Stimulated activated CD8-positive, alpha-beta memory T cell treated with anti-CD3 and anti-CD28 coated beads, Interleukin-7, amount 100 ng/mL, for 24 hours (primary cell): ENCODE measurements around the gene NRGN.

Experiments
- DNase-seq: peaks from one replicate; pipeline ENCODE4 v3.0.0-alpha.2; 2020; ENCODE audit warnings: low read depth

Gene NRGN

DNA sequence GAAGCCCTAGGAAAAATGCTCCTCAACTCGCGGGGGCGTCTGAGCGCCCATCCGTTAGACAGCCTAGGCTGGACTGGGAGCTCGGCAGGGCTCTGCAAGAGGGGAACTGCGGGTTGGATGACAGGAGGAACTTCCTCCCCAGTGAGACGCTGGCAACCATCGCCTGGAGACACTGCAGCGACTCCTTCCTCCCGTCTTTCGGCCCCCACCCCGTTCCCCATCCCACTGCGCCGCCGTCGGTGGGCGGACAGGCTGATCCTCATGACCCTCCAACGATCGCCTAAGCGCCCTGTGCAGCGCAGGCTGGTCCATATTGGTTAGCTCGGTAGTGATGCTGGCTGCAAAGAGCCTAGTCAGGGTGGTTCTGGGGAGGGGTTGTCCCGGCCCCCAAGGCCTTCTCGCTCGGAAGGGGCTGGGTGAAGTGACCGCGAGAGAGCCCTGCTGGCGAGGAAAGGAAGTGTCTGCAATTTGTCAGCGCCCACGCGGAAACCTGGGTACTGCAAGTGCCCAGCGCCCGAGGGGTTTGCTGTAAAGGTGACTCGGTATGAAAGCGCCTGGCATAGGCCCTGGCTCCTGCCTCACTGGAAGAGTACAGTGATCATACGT, 638 bp downstream of the NRGN start:
- no peak for DNase-seq

DNA sequence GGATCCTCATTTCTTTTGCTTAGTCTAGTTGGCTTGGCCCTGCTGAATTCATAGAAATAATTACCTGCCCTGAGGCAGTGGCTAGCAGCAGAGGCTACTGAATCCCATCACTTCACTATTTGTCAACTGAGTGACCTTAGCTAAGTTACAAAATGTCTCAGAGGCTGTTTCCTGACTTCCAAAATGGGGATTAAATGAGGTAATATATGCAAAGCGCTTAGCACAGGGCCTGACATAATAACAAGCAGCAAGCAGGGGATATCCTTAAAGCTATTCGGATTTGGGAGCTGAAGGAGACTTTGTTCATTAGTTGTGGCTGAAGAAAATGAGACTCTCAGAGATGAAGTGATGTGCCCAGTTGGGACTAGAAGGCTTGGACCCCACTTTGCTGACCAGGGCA, 2.8 kb downstream of the NRGN start:
- no peak for DNase-seq

DNA sequence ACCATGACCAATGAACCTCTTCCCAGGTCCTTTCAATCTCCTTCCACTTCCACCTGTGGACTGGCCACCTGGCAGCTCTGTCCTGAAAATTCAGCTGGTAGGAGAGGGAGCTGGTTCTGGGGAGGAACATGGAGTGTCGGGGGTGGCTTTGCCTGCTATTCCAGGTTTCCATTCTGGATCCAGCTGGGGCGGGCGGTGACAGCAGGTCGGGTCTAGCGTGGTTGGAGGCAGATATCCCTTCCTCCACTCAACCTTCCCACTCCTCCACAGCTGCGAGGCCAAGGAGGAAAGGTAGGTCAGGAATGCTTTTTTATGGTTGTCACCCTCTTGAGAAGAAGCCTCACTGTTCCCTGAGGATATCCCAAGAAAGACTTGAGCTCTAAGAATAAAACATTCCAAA, 3.3 kb downstream of the NRGN start:
- DNase-seq = no peak

DNA sequence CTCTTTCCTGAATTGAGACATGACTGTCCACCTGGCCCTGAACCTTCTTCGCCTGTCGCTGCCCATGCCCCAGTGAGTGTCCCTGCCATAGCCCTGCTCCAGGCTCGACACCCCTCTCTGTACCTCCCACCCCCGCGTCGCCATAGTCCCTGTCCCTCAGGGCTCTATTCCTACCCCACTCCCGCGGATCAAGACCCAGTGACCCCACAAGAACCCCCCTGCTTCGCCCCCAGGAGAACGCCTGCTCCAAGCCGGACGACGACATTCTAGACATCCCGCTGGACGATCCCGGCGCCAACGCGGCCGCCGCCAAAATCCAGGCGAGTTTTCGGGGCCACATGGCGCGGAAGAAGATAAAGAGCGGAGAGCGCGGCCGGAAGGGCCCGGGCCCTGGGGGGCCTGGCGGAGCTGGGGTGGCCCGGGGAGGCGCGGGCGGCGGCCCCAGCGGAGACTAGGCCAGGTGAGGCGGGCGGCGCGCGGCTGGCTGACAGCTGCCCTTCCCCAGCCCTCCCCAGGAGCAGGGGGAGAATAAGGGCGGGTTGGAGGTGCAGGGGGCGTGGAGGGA, 5.6 kb downstream of the NRGN start:
- no peak for DNase-seq

DNA sequence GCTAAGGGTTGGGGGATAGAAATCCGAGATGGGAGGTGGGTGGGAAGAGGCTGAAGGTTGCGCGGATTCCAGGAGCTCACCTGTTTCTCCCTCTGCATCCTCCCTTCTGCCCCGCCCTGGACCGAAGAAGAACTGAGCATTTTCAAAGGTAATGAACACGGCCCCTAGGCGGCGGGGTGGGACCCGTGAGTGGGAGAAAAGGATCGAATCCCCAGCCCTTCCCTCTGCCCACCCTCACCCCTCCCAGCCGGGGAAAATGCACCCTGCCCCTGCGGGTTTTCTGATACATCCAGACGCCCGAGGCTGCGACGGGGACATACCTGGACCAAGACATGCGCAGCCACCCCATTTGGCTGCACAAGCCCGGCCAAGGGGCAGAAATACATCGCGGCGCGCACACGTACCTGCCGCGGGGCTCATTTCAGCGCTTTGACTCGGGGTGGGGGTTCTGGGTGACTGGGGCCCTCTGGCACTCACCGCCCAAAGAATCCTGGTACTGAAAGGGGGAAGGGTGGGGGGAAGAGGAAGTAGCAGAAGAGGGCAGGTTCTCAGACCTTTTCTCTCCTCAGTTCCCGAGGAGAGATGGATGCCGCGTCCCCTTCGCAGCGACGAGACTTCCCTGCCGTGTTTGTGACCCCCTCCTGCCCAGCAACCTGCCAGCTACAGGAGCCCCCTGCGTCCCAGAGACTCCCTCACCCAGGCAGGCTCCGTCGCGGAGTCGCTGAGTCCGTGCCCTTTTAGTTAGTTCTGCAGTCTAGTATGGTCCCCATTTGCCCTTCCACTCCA, 6.3 kb downstream of the NRGN start:
- no peak for DNase-seq

DNA sequence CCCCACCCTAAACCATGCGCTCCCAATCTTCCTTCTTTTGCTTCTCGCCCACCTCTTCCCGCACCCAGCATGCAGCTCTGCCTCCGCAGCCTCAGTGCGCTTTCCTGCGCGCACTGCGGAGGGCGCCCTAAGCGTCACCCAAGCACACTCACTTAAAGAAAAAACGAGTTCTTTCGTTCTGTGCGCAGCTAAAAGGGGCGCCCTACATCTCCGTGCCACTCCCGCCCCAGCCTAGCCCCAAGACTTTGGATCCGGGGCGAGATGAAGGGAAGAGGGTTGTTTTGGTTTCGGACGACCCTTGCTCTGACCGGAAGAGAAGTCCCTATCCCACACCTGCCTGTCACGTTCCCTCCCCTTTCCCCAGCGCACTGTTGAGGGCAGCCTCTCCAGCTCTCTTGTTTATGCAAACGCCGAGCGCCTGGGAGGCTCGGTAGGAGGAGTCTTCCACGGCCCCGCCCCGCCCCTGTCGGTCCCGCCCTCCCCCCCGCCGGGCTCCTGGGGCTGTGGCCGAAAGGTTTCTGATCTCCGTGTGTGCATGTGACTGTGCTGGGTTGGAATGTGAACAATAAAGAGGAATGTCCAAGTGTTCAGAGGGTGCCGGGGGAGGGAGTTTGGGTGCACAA, 7.0 kb downstream of the NRGN start:
- DNase-seq = peak; percentile 56

DNA sequence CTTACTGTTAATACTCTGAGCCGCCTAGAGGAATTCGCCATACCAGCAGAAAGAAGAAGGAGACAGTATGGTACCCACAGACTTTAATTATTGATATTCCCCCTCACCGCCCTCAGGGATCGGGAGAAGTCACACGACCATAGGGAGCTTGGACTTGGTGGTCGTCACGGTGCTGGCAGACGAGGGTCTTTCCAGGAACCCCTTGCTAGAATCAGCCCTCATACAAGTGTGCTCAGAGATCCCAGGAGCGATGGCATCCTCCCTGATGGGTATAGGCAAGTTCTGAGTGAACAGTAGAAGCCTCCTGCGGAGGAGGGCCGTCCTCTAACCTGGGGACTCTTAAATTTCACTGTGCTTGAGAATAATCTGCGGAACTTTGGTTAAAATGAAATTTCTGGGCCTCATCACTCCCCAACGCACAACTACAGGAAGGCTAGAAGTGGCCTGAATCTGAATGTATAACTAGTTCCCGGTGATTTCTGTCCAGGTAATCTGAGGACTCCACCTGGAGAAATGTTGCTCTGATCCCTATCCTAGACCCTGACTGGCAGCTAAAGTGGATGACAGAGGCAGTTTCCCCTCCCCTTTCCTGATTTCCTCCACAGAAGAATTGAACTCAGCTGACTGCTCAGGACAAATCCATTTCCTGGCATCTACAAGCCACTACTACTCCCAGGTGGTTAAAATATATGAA, 7.8 kb downstream of the NRGN start:
- no peak for DNase-seq

DNA sequence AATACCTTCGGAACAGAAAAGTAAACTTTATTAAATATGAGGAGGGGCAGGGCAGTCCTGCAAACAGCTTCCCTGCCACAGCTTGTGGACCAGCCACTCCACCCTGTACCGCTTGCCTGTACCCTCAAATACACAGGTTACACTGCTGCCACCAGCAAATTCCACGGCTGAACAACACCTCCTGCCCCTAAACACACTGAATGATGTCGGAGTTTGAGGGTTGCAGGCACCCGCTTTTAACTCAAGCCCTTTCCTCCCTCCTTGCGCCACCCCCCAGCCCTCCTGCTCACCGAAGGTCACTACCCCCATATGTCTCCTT, 8.3 kb downstream of the NRGN start:
- DNase-seq = no peak

DNA sequence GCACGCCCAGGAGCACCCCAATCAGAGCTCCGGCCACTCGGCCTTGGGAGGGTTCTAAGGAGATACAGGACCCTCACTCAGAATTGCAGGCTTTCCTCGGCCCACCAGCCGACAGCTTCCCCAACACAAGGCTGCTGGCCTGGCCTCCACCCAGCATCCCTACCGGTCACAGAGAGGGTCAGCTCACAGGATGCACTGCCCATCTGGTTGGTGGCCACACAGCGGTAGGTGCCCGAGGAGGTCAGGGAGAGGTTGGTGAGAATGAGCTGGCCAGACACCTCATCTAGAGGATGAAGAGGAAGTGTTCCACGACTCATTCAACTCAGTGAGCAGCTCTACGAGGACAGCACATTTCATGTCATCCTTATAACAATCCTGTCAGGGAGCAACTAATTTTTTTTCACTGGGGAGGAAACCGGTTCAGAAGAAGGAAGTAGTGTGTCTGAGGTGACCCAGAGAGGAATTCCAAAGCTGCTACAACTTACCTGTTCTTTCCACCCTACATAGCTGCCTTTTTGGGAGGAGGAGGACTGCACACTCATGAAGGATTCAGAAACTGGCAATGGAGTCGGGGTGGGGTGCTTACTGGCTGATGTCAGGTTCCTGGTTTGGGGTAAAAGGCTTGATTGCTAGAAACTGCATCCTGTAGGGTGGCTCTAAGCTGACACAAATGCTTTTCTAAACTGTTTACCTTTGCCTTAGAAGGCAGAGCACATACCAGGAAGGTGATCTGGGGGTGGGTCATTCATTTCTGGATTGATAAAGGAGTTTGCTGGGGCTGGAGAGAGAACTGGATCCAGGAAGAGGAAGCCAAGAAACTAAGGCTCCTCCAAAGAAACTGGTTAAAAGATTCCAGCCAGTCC, 9.0 kb downstream of the NRGN start:
- no peak for DNase-seq

DNA sequence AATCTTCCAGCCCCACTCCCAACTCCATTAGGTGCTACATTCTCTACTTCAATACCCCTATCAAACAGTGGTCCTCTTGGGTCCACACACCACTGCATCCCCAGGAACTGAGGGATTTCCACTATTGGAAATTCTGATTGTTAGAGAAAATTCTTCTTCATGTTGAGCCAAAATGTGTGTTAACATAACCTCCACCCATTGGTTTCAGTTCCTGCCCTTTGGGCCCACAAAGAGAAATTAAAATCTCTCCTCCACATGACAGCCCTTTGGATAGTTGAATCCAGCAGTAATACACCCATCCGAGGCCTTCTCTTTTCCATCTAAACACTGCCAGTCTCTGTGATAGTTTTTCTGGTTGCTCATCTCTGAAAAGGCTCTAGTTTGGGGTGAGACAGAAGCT, 10.2 kb downstream of the NRGN start:
- DNase-seq = no peak

DNA sequence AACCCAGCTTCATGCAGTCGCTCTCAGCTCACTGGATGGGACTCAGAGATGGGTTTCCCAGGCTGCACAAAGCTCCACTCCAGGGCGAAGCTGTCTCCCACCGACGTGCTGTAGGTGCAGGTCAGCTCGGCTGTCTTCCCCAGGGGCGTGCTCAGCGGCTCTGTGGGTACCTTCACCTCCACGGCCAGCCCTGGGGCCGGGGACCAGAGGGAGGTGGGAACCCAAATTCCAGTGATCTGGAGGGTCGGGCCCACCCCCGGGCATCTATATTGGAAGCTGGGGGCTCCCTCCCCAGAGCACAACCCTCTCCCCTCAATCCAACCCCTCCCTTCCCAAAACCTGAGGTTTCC, 11.6 kb downstream of the NRGN start:
- DNase-seq = no peak

DNA sequence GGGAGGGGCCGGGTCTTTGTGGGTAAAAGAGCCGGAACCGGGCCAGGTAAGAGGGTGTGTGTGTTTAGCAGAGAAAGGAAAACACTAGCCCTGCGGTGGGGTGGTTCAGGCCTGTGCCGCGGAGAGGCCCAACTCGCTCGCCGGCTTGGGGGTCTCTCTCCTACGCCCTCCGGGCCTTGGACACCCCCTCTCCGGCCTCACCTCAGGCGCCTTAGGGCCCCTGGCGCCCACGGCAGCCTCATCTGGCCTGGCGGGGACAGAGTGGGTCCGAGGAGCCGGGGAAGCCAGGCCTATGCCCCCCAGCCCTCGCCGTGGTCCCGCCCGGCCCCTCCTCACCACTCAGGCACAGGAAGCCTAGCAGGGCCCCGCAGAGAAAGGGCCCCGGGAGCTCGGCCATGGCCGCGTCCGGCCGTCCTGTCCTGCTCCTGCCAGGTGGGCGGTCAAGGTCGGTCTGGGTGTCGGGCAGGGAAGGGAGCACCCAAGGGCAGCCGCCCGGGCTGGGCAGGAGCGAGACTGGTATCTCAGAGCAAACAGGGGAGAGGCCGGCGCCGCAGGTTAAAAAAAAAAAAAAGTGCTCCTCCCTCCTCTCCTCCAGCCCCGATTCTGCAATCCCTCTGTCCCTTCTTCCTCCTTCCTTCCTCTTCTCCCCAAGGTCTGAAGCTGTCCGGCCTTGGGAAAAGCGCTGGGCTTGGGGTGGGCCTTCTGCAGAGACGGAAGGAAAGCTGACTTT, 12.2 kb downstream of the NRGN start, which contains the start of gene VSIG2:
VSIG2 (minus strand) TSS at position 515 of the 730 bp plus-strand sequence; CDS start at position 397, 118 bp downstream.
- no peak for DNase-seq

DNA sequence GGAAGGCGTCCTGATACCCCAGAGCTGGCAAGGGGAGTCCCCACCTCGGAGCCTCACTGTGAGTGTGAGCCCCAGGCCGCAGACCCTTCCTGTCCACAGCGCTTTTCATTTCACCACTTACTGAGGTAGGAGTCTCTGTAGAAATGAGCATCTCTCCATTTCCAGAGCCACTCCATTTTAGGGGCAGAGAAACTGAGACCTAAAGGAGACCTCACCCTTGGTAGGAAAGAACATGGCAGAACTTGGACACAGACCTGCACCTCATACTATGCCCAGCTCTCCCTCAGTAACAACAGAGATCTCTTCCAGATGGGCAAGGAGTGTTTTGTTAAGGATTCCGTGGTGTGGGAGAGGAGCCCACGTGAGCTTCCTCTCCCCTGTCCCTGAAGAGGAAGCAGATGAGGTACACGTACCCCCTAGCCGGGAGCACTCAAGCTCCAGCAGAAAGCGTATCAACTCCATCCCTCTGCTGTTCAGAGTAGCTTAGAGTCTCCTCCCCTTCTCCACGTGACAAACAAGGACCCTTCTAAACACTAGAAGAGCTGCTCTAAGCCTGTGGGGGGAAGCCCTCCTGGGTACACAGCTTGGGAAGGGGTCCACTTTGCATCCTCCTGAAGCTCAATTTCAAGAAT, 12.8 kb downstream of the NRGN start:
- DNase-seq = no peak

DNA sequence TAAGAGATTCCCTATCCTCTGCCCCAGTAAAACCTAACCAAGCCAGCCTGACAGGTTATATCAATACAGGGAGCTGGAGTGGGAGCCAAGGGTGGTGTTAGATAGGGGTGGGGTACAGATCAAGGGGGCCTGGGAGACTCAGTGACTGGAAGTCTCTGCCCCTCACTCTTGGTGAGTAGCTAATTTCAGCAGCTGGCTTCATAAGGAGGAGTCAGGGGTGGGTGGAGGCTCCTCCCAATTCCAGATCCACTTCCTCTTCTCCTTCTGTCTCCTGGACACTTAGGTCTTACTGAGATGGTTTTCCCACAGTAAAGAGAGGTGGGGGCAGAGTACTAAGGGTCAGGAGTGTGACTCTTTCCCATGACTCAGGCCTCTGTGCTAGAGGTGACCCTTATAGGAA, 13.5 kb downstream of the NRGN start:
- no peak for DNase-seq

DNA sequence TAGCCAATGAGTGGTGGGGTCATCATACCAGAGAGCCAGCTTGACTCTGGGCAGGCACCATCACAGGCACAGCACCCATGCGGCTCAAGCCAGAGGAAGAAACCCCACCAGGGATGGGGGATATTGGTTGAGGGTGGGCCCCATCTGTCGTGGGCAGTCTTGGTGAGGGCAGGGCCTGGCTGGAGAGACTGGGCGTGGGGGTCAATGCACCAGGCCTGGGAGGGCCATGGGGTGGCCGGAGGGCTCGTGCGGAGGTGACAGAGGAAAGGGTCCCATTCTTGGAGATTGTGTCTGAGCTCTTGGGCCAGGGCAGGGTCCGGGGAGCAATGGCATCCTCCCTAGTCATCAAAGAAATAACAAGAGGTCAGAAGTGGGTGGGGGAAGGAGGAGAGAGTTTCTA, 13.9 kb downstream of the NRGN start:
- DNase-seq = no peak

DNA sequence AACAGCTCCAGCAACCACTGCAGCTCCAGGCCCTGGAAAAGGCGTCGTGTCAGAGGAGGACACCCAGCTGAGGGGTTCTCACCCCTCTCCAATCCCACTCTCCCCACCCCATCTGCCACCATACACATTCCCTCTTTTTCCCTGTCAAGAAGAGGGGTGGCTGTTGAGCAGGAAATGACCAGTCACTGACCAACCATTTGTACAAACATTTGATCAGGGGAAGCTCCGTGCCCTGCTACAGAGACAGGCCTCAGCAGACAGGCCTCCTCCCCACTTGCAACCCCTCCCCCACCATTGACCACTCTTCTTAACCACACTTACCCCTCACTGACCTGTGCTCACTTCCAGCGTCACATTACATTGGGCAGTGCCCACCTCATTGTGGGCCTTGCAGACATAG, 14.6 kb downstream of the NRGN start:
- no peak for DNase-seq

DNA sequence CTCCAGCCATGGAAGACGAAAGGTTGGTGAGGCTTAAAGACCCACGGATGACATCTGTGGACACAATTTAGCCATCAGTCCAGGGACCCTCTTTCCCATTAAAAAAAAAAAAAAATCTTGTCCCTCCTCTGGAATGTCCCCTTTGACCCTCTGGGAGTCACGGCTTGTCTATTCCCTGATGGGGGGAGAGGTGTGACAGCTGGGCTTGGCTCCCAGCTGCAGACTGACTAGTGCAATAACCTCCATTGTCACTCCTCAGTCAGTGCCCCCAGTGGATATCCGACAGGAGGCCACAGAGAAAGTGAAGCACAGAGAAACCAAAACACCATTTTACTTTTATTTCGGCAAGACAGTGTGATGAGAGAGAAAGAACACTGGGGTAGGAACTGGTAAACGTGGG, 15.0 kb downstream of the NRGN start:
- no peak for DNase-seq

DNA sequence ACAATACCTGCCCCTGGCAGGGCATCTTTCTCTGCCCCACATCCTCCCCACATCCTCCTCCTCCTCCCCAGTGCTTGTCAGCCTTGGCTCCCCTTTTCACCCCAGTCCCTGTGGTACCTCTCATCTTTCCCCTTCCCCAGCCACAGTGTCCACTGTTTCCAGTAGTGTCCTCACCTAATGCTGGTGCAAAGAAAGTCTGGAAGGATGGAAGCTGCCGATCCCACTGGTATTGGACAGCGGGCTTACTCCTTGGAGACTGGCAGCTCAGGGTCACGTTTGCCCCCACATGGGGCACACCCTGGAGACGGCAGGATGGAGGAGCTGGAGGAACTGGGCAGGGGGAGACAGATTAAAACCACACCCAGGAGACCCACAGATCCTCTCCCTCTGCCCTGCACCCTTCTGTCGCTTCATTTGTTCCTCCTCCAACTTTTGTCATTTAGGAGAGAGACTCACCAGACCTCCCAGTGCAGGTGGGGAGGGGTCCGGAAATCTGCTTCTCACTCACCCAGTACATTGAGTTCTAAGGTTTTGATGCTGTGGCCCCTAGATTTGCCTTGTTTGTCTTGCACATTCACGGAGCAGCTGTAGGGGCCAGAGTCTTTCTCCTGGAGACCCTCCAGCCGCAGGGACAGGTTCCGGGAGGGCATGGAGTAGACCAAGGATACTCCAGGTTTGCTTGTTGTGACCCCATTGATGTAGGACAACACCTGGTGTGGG, 16.5 kb downstream of the NRGN start:
- no peak for DNase-seq

DNA sequence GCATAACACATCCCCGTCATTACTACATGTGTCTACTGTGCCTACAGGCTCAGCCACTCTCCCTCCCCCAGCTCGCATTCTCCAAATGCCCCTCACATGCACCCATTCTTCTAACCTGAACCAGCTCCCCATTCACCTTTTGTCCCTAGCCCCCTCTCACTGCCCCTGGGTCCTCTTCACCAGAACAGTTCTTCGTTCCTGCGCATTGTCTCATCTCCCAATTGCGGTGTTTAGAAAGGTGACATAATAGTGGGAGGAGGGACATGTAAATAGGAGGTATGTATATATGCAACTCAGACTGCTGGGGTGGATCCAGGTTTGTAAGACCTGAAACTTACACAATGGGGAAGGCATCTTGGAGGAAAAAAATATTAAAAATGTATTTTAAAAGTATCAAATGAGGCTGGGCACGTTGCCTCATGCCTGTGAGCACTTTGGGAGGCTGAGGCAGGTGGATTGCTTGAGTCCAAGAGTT, 17.0 kb downstream of the NRGN start:
- DNase-seq = no peak

DNA sequence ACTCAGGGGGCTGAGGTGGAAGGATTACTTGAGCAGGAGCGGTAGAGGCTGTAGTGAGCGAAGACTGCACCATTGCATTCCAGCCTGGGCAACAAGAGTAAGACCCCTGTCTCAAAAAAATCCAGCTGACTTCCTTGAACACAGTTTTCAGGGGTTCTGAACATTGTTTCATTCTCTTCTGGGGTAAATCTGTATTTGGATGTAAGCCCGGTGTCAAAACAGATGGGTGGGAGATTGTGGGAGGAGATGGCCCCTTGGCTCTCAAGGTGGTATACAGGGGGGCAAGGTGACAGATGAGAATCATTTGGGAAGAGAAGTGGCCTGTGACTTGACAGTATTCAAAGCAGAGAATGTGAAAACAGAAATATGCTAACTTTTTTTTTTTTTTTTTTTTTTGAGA, 17.6 kb downstream of the NRGN start:
- DNase-seq = no peak
